Measurements from ENCODE around the gene ATF4. TPM values are rescaled to one million over a fixed set of nuclear protein-coding genes. Genes with fewer than 3 reads are reported as not detected.

The ATF4 gene
- total and polyA plus RNA-seq, 2 of the 8 experiments (the other 6 are each of a cell fraction or from before 2014, with no cell fraction given) = 553 to 704 TPM

DNA sequence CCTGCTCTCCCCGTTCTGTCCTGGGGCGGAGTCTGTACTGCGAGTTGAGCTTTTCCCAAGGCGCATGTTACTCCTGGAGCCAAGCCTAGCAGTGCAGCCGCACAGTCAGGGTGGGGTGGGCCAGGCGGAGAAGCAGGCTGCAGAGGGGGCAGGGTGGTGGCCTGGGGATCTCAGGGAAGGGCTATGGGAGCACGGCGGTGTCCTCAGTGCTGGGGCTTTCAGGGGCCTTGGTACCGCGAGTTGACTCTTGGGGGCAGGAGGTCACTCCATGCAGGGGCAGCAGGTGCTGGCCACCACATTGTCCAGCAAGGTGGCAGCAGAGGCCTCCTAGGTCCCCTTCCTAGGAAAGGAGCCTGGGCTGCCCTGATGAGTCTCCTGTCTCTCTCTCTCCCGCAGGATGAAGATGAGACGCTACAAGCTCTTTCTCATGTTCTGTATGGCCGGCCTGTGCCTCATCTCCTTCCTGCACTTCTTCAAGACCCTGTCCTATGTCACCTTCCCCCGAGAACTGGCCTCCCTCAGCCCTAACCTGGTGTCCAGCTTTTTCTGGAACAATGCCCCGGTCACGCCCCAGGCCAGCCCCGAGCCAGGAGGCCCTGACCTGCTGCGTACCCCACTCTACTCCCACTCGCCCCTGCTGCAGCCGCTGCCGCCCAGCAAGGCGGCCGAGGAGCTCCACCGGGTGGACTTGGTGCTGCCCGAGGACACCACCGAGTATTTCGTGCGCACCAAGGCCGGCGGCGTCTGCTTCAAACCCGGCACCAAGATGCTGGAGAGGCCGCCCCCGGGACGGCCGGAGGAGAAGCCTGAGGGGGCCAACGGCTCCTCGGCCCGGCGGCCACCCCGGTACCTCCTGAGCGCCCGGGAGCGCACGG is 33.2 kb upstream of the ATF4 start:
- no peaks in the 10 kb centered on the region for H3K36me3 ChIP-seq (ENCODE audit: control insufficient read depth in 2 of 4, insufficient read depth in 4 of 4, low read length in 3 of 4)
- no peaks in the 10 kb centered on the region for H3K23me2 ChIP-seq (ENCODE audit: low read depth, low read length)
- H2BK120ac ChIP-seq (replicated peaks; ENCODE audit: low read depth, low read length) = no peak overlapping the region
- ChIA-PET POLR2A (ENCODE audit: partially characterized antibody) (interaction anchor here (0.6 to 2.6 kb wide), 5 partner anchors 9 to 175 kb away, joined by 3 to 9 read pairs (median 4); partner anchors contain the start of gene ATF4), CTCF (ENCODE audit: partially characterized antibody) (interaction anchor here (0.6 to 19.7 kb wide), 6 partner anchors 7 to 44 kb away, joined by 3 to 361 read pairs (median 8); partner anchors contain the start of gene RPS19BP1)
- TF ChIP-seq YY1 (IDR thresholded peaks at IDR 0.05; ENCODE audit: low read depth, low read length) = no peak
- no peak for TF ChIP-seq BCL11A (IDR thresholded peaks at IDR 0.05; ENCODE audit: low read depth in 2 of 2, low read length in 2 of 2)
- TF ChIP-seq CBX5 (IDR thresholded peaks at IDR 0.05; ENCODE audit: low read depth, low read length) = no peak
- no peak for TF ChIP-seq RXRA (IDR thresholded peaks at IDR 0.05; ENCODE audit: insufficient read depth, low read depth, low read length)
- no peak for TF ChIP-seq SRF (IDR thresholded peaks at IDR 0.05; ENCODE audit: low read depth, low read length)
- H3K9ac ChIP-seq (replicated peaks in 1 of 4; ENCODE audit: extremely low read depth in 1 of 4, low read depth in 3 of 4, low read length in 3 of 4) = no peak overlapping the region
- no peak overlapping the region for H4K5ac ChIP-seq (ENCODE audit: insufficient read length, low read depth, low read length)
- no peaks in the 10 kb centered on the region for H3K79me2 ChIP-seq (ENCODE audit: control insufficient read depth in 1 of 2, insufficient read depth in 2 of 2, low read length in 2 of 2)
- H3K23ac ChIP-seq (ENCODE audit: insufficient read length) = no peak overlapping the region
- no peak overlapping the region for H3K56ac ChIP-seq (replicated peaks; ENCODE audit: insufficient read length, low read depth, low read length)
- H3K4me2 ChIP-seq (ENCODE audit: insufficient read depth in 1 of 2, low read depth in 2 of 2, low read length in 2 of 2) = no peak overlapping the region
- H3K9me3 ChIP-seq (ENCODE audit: insufficient read depth in 2 of 2, low read depth in 1 of 2, low read length in 1 of 2) = no peaks in the 10 kb centered on the region
- no peak overlapping the region for H3K14ac ChIP-seq (ENCODE audit: insufficient read length)
- no peak overlapping the region for H2BK12ac ChIP-seq (ENCODE audit: low read depth, low read length)
- H2BK15ac ChIP-seq (ENCODE audit: low read length) = no peak overlapping the region
- H2AK5ac ChIP-seq (ENCODE audit: low read depth, low read length) = no peak overlapping the region
- no peak for FAIRE-seq
- H2AFZ ChIP-seq (ENCODE audit: low read length) = no peak overlapping the region
- DNase-seq (ENCODE audit: low read depth in 1 of 2, low spot score in 2 of 2) = no peak
- H4K91ac ChIP-seq (replicated peaks; ENCODE audit: insufficient read length, low read length) = no peak overlapping the region
- no peak overlapping the region for H3K27ac ChIP-seq (ENCODE audit: low read depth, low read length)
- H3K4ac ChIP-seq (replicated peaks; ENCODE audit: insufficient read length, low read depth, low read length) = no peak overlapping the region
- no peak overlapping the region for H3K4me3 ChIP-seq (ENCODE audit: extremely low read depth in 1 of 4, insufficient read depth in 2 of 4, low read depth in 3 of 4, low read length in 4 of 4)
- peaks cover 0 to 3% of the 10 kb centered on the region in 2 experiments for H4K20me1 ChIP-seq (replicated peaks in 1 of 2; ENCODE audit: control insufficient read depth in 1 of 2, insufficient read depth in 2 of 2, low read length in 2 of 2)
- WGBS, 2 experiments (ENCODE audit: extremely low coverage in 1 of 2, insufficient coverage in 1 of 2, insufficient read length in 1 of 2, insufficient replicate concordance in 2 of 2, low coverage in 1 of 2, low lambda C conversion rate in 2 of 2, missing lambda C conversion rate in 1 of 2) = 90% methylated on average over 23 of the region's 45 CpGs; no CpG with 5 or more reads in 1 of the 2 experiments
- peaks cover 0 to 6% (median 4%) of the 10 kb centered on the region in 4 experiments; a peak in 4 of 7 replicates for H3K4me1 ChIP-seq (replicated peaks in 1 of 4; ENCODE audit: control insufficient read depth in 3 of 4, insufficient read depth in 4 of 4, low read length in 3 of 4)
- H4K8ac ChIP-seq (ENCODE audit: extremely low read depth, insufficient read depth, low read length) = no peak overlapping the region; the same call in 1 of the 2 replicates
- H3K18ac ChIP-seq (ENCODE audit: extremely low read depth, low read length) = no peak overlapping the region
- H3K27me3 ChIP-seq (replicated peaks in 1 of 4; ENCODE audit: control insufficient read depth in 3 of 4, extremely low read depth in 1 of 4, insufficient read depth in 3 of 4, low read length in 3 of 4) = no peaks in the 10 kb centered on the region; a peak in 1 of 7 replicates
- no peak overlapping the region for H2BK5ac ChIP-seq (ENCODE audit: low read depth, low read length)
- no peaks in the 10 kb centered on the region for H3K79me1 ChIP-seq (ENCODE audit: low read depth, low read length)
- no peak overlapping the region for H2BK20ac ChIP-seq (ENCODE audit: low read length)

Data from H1 (cell line).